ENCODE data around the gene BCAS3.
"Not testable (repeated sequence)": the region's sequence is repeated elsewhere in the genome, so short reads cannot be mapped to it uniquely, and the experiment has no call there.

BCAS3 gene

DNA sequence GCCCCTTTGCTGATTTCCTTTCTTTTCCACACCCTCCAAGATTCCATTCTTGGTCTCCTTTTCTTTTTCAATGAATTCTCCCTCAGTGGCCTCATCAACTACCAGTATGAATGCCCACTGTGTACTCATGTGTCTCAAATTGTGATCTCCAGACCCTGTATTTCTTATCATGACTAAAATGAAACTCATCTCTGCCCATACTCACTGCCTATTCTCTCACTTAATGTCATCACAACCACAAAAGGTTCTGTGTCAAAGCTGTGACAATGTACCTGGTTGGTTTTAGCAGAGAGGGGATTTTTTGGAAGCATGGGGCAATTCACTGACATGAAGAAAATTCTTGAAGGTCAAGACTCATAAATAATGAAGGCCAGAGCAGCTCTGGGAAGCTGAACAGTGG is 763.0 kb downstream of the BCAS3 start:
- Mint-ChIP-seq H3K9me3 (peaks cover 20% of the 10 kb centered on the region), H3K4me3 (no peak overlapping the region), H3K27ac (no peak overlapping the region), H3K27me3 (peaks cover 80% of the 10 kb centered on the region), H3K36me3 (ENCODE audit: low read depth) (no peaks in the 10 kb centered on the region), H3K4me1 (ENCODE audit: low read depth) (peaks cover 6% of the 10 kb centered on the region)
- no peak for DNase-seq

DNA sequence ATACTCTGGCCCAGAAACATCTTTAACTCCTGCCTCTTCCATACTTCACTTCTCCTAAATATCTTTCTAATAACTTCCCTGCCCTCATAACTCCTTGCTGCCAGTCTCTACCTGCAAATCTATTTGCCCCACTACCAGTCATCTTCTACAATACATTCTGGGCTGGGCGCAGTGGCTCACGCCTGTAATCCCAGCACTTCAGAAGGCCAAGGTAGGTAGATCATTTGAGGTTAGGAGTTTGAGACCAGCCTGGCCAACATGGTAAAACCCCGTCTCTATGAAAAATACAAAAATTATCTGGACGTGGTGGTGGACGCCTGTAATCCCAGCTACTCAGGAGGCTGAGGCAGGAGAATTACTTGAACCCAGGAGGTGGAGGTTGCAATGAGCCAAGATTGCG is 763.9 kb downstream of the BCAS3 start:
- H3K4me3 Mint-ChIP-seq; H3K36me3 Mint-ChIP-seq (ENCODE audit: low read depth); H3K4me1 Mint-ChIP-seq (ENCODE audit: low read depth); DNase-seq; H3K27ac Mint-ChIP-seq: not testable (repeated sequence)
- H3K27me3 Mint-ChIP-seq: peaks cover 82% of the 10 kb centered on the region
- H3K9me3 Mint-ChIP-seq: peaks cover 15% of the 10 kb centered on the region

DNA sequence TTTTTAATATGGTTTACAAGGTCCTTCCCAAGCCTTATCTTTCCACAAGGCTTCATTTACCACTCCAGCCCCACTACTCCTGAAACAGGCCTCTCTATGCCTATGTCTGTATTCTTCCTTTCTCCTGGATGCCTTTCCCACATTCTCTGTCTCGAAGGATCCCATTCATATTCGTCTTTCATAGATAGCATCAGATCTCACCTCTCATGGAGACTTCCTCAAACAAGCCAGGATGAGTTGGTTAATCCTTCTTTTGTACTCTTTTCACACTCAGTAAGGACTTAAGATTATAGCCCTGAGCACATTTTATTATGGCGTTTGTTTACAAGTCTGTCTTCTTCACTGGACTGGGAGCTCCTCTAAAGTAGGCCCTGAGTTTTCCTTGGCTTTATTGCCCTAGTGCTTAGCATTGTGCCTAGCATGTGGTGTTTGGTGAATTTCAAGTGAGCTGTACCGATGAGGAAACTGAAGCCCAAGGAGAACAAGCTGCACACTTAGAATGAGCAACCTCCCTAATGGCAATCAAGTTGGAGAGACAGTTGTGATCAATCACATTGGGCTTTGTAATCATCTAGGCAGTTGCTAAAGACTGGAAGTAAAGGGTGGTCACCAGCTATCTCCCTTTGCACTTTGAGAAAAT is 764.6 kb downstream of the BCAS3 start:
- H3K27me3 Mint-ChIP-seq: peaks cover 83% of the 10 kb centered on the region
- no peak for DNase-seq
- peaks cover 11% of the 10 kb centered on the region for H3K9me3 Mint-ChIP-seq
- peaks cover 6% of the 10 kb centered on the region for H3K4me1 Mint-ChIP-seq (ENCODE audit: low read depth)
- H3K4me3 Mint-ChIP-seq: no peak overlapping the region
- no peak overlapping the region for H3K27ac Mint-ChIP-seq
- no peaks in the 10 kb centered on the region for H3K36me3 Mint-ChIP-seq (ENCODE audit: low read depth)

Measured in activated T-cell treated with anti-CD3 and anti-CD28 coated beads, Interleukin-2, amount 50 U/mL, for 24 hours (primary cell).